Measurements from ENCODE around the gene SUPT20HL2. TPM values are rescaled to one million over a fixed set of nuclear protein-coding genes. Genes with fewer than 3 reads are reported as not detected.

SUPT20HL2 gene
- polyA plus RNA-seq, 3 donors: 0.34 TPM; not detected in 2

GRCh38 chrX:24266996-24267395, 46.9 kb downstream of the SUPT20HL2 start:
- 77 to 91% (median 86%) methylated on average over 4 of the region's 4 CpGs for WGBS, 3 donors
- H3K27ac ChIP-seq (ENCODE audit: low read depth, low read length): no peak overlapping the region

GRCh38 chrX:24264383-24264782, 49.5 kb downstream of the SUPT20HL2 start:
- no peak overlapping the region for H3K27ac ChIP-seq (ENCODE audit: low read depth, low read length)
- WGBS, 3 donors: 65 to 84% (median 78%) methylated on average over 5 to 6 of the region's 6 CpGs

GRCh38 chrX:24262309-24262708, 51.6 kb downstream of the SUPT20HL2 start:
- H3K27ac ChIP-seq (ENCODE audit: low read depth, low read length): no peak overlapping the region
- 90 to 99% (median 91%) methylated on average over 3 of the region's 3 CpGs for WGBS, 3 donors

Other genes with a start within 250 kb of the SUPT20HL2 start
- 10 to 100 TPM in 2 of 3 donors, 1 to 10 TPM in 1; 3.5 to 14.0 (median 10.8) TPM for gene ZFX, start 164.3 kb downstream of the SUPT20HL2 start, polyA plus RNA-seq
- gene SUPT20HL1, start 46.6 kb upstream of the SUPT20HL2 start, polyA plus RNA-seq: not detected
- gene PDK3, start 151.2 kb upstream of the SUPT20HL2 start, polyA plus RNA-seq: 1 to 10 TPM; 1.7 to 7.6 (median 2.0) TPM

All from adipose tissue (tissue), 3 donors.